Measurements from ENCODE around the gene VGLL3. TPM values are rescaled to one million over a fixed set of nuclear protein-coding genes. Genes with fewer than 3 reads are reported as not detected.
A peak's percentile ranks its signal among the peaks of the same experiment; 100 is the strongest.

The VGLL3 gene
- total RNA-seq, 1 experiment from 2014 or later, result 0.15 TPM

DNA sequence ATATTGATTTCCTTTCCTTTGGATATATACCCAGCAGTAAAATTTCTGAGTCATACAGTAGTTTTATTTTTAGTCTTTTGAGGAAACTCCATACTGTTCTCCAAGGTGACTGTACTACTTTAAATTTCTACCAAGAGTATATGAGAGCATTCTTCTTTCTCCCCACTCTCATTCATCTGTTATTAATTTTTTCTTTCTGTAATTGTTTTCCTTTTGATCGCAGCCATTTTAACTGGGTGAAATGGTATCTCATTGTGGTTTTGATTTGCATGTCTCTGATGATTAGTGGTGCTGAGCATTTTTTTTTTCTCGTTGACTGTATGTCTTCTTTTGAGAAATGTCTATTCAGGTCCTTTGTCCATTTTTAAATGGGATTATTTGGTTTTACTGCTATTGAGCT, 18.3 kb upstream of the VGLL3 start:
- in situ Hi-C loops (cut with HindIII; ENCODE audit: low pct_unique_long_range_greater_than_20kb, low sequenced_read_pairs), result no loop called here
- intact Hi-C loops (cut with micrococcal nuclease; ENCODE audit: unreplicated experiment), result no loop called here
- H3K27me3 ChIP-seq (ENCODE audit: control insufficient read depth, insufficient read depth, low read length), result no peaks in the 10 kb centered on the region
- H3K27ac ChIP-seq (ENCODE audit: low read length), result no peak overlapping the region
- no peaks in the 10 kb centered on the region for H3K36me3 ChIP-seq (ENCODE audit: control insufficient read depth, insufficient read depth, low read length)
- no peak for DNase-seq (ENCODE audit: low read depth, low spot score)
- ChIA-PET CTCF (no interaction called here), POLR2A (no interaction called here)
- no peaks in the 10 kb centered on the region for H3K9me3 ChIP-seq (ENCODE audit: control insufficient read depth, insufficient read depth, low read depth, low read length)
- TF ChIP-seq POLR2AphosphoS5 (IDR thresholded peaks at IDR 0.05; ENCODE audit: low read depth, low read length) (no peak), SIN3A (IDR thresholded peaks at IDR 0.05; ENCODE audit: borderline replicate concordance, insufficient read depth, low read depth, low read length) (no peak), TCF7L2 (IDR thresholded peaks at IDR 0.05; ENCODE audit: low read depth, low read length) (no peak)
- TF ChIP-seq, protein P1, sequence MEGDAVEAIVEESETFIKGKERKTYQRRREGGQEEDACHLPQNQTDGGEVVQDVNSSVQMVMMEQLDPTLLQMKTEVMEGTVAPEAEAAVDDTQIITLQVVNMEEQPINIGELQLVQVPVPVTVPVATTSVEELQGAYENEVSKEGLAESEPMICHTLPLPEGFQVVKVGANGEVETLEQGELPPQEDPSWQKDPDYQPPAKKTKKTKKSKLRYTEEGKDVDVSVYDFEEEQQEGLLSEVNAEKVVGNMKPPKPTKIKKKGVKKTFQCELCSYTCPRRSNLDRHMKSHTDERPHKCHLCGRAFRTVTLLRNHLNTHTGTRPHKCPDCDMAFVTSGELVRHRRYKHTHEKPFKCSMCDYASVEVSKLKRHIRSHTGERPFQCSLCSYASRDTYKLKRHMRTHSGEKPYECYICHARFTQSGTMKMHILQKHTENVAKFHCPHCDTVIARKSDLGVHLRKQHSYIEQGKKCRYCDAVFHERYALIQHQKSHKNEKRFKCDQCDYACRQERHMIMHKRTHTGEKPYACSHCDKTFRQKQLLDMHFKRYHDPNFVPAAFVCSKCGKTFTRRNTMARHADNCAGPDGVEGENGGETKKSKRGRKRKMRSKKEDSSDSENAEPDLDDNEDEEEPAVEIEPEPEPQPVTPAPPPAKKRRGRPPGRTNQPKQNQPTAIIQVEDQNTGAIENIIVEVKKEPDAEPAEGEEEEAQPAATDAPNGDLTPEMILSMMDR (IDR thresholded peaks at IDR 0.05), result no peak
- TF ChIP-seq, protein P2, sequence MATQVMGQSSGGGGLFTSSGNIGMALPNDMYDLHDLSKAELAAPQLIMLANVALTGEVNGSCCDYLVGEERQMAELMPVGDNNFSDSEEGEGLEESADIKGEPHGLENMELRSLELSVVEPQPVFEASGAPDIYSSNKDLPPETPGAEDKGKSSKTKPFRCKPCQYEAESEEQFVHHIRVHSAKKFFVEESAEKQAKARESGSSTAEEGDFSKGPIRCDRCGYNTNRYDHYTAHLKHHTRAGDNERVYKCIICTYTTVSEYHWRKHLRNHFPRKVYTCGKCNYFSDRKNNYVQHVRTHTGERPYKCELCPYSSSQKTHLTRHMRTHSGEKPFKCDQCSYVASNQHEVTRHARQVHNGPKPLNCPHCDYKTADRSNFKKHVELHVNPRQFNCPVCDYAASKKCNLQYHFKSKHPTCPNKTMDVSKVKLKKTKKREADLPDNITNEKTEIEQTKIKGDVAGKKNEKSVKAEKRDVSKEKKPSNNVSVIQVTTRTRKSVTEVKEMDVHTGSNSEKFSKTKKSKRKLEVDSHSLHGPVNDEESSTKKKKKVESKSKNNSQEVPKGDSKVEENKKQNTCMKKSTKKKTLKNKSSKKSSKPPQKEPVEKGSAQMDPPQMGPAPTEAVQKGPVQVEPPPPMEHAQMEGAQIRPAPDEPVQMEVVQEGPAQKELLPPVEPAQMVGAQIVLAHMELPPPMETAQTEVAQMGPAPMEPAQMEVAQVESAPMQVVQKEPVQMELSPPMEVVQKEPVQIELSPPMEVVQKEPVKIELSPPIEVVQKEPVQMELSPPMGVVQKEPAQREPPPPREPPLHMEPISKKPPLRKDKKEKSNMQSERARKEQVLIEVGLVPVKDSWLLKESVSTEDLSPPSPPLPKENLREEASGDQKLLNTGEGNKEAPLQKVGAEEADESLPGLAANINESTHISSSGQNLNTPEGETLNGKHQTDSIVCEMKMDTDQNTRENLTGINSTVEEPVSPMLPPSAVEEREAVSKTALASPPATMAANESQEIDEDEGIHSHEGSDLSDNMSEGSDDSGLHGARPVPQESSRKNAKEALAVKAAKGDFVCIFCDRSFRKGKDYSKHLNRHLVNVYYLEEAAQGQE (IDR thresholded peaks at IDR 0.05; ENCODE audit: insufficient read depth in 1 of 2, low read depth in 2 of 2, low read length in 1 of 2), result no peak
- no peak overlapping the region for H3K4me3 ChIP-seq (ENCODE audit: low read depth in 2 of 2, low read length in 2 of 2)
- no peak for ATAC-seq
- no peaks in the 10 kb centered on the region for H3K4me1 ChIP-seq (ENCODE audit: control insufficient read depth, insufficient read depth, low read length)
- no TSS peak for BruUV-seq (replicated peaks)

DNA sequence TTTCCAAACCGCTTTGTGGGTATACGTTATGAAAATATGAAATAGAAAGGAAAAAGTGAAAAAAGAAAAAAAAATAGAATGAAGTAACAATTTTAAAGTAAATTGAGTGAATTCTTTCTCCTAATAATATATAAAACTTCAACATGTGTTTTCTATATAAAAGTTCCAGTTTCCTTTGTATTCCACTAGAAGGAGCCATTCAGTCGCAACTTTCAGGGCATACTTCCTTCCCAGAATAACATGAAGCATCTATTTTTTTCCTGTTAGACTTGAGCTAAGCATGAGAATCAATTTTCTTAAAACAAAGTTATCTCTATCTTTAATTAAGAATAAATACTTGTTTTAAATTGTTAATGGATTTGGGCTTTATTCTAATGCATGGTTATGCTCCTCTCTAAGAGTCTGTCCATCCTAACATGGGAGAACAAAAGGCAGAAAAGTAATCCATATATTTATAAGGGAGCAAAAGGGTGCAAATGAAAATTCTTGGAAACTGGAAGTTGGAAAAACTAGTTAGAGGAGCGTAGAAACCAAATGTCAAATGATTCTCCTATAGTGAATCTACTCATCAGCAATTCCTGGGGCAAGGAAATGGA, 16.0 kb upstream of the VGLL3 start:
- Histone ChIP-seq H3K27ac (ENCODE audit: low read length) (no peak overlapping the region), H3K36me3 (ENCODE audit: control insufficient read depth, insufficient read depth, low read length) (no peaks in the 10 kb centered on the region), H3K4me1 (ENCODE audit: control insufficient read depth, insufficient read depth, low read length) (no peaks in the 10 kb centered on the region), H3K27me3 (ENCODE audit: control insufficient read depth, insufficient read depth, low read length) (no peaks in the 10 kb centered on the region), H3K4me3 (ENCODE audit: low read depth in 2 of 2, low read length in 2 of 2) (no peak overlapping the region), H3K9me3 (ENCODE audit: control insufficient read depth, insufficient read depth, low read depth, low read length) (no peaks in the 10 kb centered on the region)
- no peak for ATAC-seq
- ChIA-PET POLR2A (no interaction called here), CTCF (no interaction called here)
- no peak for TF ChIP-seq POLR2AphosphoS5 (IDR thresholded peaks at IDR 0.05; ENCODE audit: low read depth, low read length)
- TF ChIP-seq, protein P1 (IDR thresholded peaks at IDR 0.05), result peak; percentile 39; the same call in 1 of the 2 replicates
- no TSS peak for BruUV-seq (replicated peaks)
- intact Hi-C loops (cut with micrococcal nuclease; ENCODE audit: unreplicated experiment), result no loop called here
- no peak for DNase-seq (ENCODE audit: low read depth, low spot score)
- in situ Hi-C loops (cut with HindIII; ENCODE audit: low pct_unique_long_range_greater_than_20kb, low sequenced_read_pairs), result no loop called here
